SH-SY5Y (cell line): ENCODE data around the gene TACC2.

Source experiments
- GATA2 ChIP-seq: IDR thresholded peaks from 2 replicates; pipeline ENCODE4 v1.6.1; 2011; ENCODE audit warnings: mild to moderate bottlenecking, low read depth, low read length
- GATA3 ChIP-seq: IDR thresholded peaks from 2 replicates; pipeline ENCODE4 v1.6.1; 2011; ENCODE audit warnings: low read depth, mild to moderate bottlenecking, low read length, moderate library complexity

- TF ChIP-seq GATA2 (no peak), GATA3 (no peak)
Measured at GRCh38 chr10:122072491-122072890, 83.5 kb downstream of the TACC2 start.
